Measurements from ENCODE around the gene FEZ2. TPM values are rescaled to one million over a fixed set of nuclear protein-coding genes. Genes with fewer than 3 reads are reported as not detected.

FEZ2 gene
- polyA plus RNA-seq, 1 donor (not counting 4 experiments of a cell fraction or from before 2014, with no cell fraction given), result 56.2 TPM

DNA sequence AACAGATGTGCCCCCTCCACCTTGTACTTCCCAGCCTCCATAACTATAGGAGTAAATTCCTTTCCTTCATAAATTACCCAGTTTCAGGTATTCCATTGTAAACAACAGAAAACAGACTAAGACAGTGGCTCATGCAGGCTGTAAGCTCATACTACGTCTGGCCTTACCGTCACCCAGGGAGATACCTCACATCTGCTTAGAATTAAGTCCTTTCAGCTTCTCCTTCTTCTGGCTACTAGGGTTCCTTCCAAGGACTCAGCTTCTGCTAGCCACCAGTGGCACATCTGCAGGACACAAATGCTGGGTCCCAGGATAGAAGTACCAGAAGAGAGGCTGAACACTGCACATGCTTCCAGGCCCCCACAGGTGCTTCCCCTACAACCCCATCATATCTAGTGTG is 22.4 kb upstream of the FEZ2 start:
- DNase-seq (ENCODE audit: low read depth, low spot score) (no peak), FAIRE-seq (no peak)
- H3K79me2 ChIP-seq (ENCODE audit: control insufficient read depth, insufficient read depth, low read length), result no peaks in the 10 kb centered on the region
- H3K4me2 ChIP-seq (ENCODE audit: control insufficient read depth, extremely low read depth, insufficient read depth, low read depth, low read length), result no peak overlapping the region
- no peak overlapping the region for H2AFZ ChIP-seq (ENCODE audit: control insufficient read depth, low read length)
- no peak overlapping the region for H3K4me3 ChIP-seq (ENCODE audit: control insufficient read depth in 2 of 3, extremely low read depth in 1 of 3, insufficient read depth in 2 of 3, low read depth in 1 of 3, low read length in 3 of 3)
- no peaks in the 10 kb centered on the region for H3K36me3 ChIP-seq (ENCODE audit: control insufficient read depth in 2 of 2, extremely low read depth in 1 of 2, insufficient read depth in 2 of 2, low read length in 2 of 2)
- no peak overlapping the region for H3K27ac ChIP-seq (ENCODE audit: control insufficient read depth, insufficient read depth, low read length)
- dilution Hi-C loops (cut with MboI; ENCODE audit: extremely low pct_ligation_motif_present, low sequenced_read_pairs), result no loop called here
- H4K20me1 ChIP-seq (ENCODE audit: control insufficient read depth, extremely low read depth, insufficient read depth, low read length), result no peaks in the 10 kb centered on the region
- H3K4me1 ChIP-seq (ENCODE audit: control insufficient read depth, extremely low read depth, insufficient read depth, low read length), result peaks cover 3% of the 10 kb centered on the region
- H3K9me3 ChIP-seq (ENCODE audit: control insufficient read depth, low read depth, low read length), result peaks cover 3% of the 10 kb centered on the region
- no peak overlapping the region for H3K9ac ChIP-seq (ENCODE audit: control insufficient read depth, extremely low read depth, insufficient read depth, low read length)
- no peak for TF ChIP-seq EZH2 (IDR thresholded peaks at IDR 0.05; ENCODE audit: low read length)
- TF ChIP-seq, protein P1, sequence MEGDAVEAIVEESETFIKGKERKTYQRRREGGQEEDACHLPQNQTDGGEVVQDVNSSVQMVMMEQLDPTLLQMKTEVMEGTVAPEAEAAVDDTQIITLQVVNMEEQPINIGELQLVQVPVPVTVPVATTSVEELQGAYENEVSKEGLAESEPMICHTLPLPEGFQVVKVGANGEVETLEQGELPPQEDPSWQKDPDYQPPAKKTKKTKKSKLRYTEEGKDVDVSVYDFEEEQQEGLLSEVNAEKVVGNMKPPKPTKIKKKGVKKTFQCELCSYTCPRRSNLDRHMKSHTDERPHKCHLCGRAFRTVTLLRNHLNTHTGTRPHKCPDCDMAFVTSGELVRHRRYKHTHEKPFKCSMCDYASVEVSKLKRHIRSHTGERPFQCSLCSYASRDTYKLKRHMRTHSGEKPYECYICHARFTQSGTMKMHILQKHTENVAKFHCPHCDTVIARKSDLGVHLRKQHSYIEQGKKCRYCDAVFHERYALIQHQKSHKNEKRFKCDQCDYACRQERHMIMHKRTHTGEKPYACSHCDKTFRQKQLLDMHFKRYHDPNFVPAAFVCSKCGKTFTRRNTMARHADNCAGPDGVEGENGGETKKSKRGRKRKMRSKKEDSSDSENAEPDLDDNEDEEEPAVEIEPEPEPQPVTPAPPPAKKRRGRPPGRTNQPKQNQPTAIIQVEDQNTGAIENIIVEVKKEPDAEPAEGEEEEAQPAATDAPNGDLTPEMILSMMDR (optimal IDR thresholded peaks at IDR 0.05 in 1 of 3, IDR thresholded peaks at IDR 0.05 in 1 of 3, conservative IDR thresholded peaks at IDR 0.05 in 1 of 3; ENCODE audit: extremely low read depth in 1 of 3, insufficient read depth in 2 of 3, low read length in 3 of 3), result no peak
- H3K9me1 ChIP-seq (ENCODE audit: control insufficient read depth, extremely low read depth, insufficient read depth, low read length), result no peaks in the 10 kb centered on the region
- no peaks in the 10 kb centered on the region for H3K27me3 ChIP-seq (ENCODE audit: control insufficient read depth, extremely low read depth, insufficient read depth, low read length)

DNA sequence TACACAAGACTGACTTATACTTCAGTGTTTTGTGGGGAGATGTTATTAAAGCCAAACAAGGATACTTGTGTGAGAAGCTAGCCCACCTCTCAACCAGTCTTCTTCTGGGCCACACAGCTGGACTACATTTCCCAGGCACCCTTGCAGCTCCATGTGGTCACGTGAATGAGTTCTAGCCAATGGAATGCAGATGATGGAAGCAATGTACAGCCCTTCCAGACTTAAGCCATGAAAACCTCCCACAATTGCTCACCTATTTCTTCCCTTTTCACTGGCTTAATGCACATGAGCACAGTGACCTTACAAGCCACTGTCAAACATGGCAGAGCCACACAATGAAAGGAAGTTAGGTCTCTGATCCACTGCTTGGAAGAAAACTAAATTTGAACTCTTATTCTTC is 20.4 kb upstream of the FEZ2 start:
- Histone ChIP-seq H3K4me3 (ENCODE audit: control insufficient read depth in 2 of 3, extremely low read depth in 1 of 3, insufficient read depth in 2 of 3, low read depth in 1 of 3, low read length in 3 of 3) (no peak overlapping the region), H3K9ac (ENCODE audit: control insufficient read depth, extremely low read depth, insufficient read depth, low read length) (no peak overlapping the region), H3K79me2 (ENCODE audit: control insufficient read depth, insufficient read depth, low read length) (no peaks in the 10 kb centered on the region), H3K4me2 (ENCODE audit: control insufficient read depth, extremely low read depth, insufficient read depth, low read depth, low read length) (no peak overlapping the region), H3K9me1 (ENCODE audit: control insufficient read depth, extremely low read depth, insufficient read depth, low read length) (no peaks in the 10 kb centered on the region), H3K36me3 (ENCODE audit: control insufficient read depth in 2 of 2, extremely low read depth in 1 of 2, insufficient read depth in 2 of 2, low read length in 2 of 2) (no peaks in the 10 kb centered on the region), H4K20me1 (ENCODE audit: control insufficient read depth, extremely low read depth, insufficient read depth, low read length) (no peaks in the 10 kb centered on the region), H3K9me3 (ENCODE audit: control insufficient read depth, low read depth, low read length) (no peaks in the 10 kb centered on the region), H3K27me3 (ENCODE audit: control insufficient read depth, extremely low read depth, insufficient read depth, low read length) (no peaks in the 10 kb centered on the region), H3K27ac (ENCODE audit: control insufficient read depth, insufficient read depth, low read length) (no peak overlapping the region), H2AFZ (ENCODE audit: control insufficient read depth, low read length) (peak overlapping the region; percentile 74), H3K4me1 (ENCODE audit: control insufficient read depth, extremely low read depth, insufficient read depth, low read length) (peaks cover 7% of the 10 kb centered on the region)
- FAIRE-seq, result peak; percentile 74
- DNase-seq (ENCODE audit: low read depth, low spot score), result no peak
- dilution Hi-C loops (cut with MboI; ENCODE audit: extremely low pct_ligation_motif_present, low sequenced_read_pairs), result no loop called here
- TF ChIP-seq, protein P1 (optimal IDR thresholded peaks at IDR 0.05 in 1 of 3, IDR thresholded peaks at IDR 0.05 in 1 of 3, conservative IDR thresholded peaks at IDR 0.05 in 1 of 3; ENCODE audit: extremely low read depth in 1 of 3, insufficient read depth in 2 of 3, low read length in 3 of 3), result no peak
- no peak for TF ChIP-seq EZH2 (IDR thresholded peaks at IDR 0.05; ENCODE audit: low read length)
